GM12875 (cell line): Measurements from ENCODE around the gene CCDC178.

ENCODE experiments used
- H3K4me3 ChIP-seq: one replicate; pipeline ENCODE4 v1.5.1; 2011; ENCODE audit warnings: low read depth, low read length, control low read depth
- TF ChIP-seq, protein P1 (sequence below): IDR thresholded peaks from 2 replicates; pipeline ENCODE4 v1.5.1; 2011; ENCODE audit warnings: low read depth, mild to moderate bottlenecking, control low read depth, inconsistent platforms, low read length, moderate library complexity, borderline replicate concordance; ENCODE audit not compliant: insufficient read depth

Gene CCDC178

GRCh38 chr18:33123862-33124518 is 316.5 kb downstream of the CCDC178 start:
- TF ChIP-seq, protein P1, sequence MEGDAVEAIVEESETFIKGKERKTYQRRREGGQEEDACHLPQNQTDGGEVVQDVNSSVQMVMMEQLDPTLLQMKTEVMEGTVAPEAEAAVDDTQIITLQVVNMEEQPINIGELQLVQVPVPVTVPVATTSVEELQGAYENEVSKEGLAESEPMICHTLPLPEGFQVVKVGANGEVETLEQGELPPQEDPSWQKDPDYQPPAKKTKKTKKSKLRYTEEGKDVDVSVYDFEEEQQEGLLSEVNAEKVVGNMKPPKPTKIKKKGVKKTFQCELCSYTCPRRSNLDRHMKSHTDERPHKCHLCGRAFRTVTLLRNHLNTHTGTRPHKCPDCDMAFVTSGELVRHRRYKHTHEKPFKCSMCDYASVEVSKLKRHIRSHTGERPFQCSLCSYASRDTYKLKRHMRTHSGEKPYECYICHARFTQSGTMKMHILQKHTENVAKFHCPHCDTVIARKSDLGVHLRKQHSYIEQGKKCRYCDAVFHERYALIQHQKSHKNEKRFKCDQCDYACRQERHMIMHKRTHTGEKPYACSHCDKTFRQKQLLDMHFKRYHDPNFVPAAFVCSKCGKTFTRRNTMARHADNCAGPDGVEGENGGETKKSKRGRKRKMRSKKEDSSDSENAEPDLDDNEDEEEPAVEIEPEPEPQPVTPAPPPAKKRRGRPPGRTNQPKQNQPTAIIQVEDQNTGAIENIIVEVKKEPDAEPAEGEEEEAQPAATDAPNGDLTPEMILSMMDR, result no peak
- H3K4me3 ChIP-seq, result no peak overlapping the region

- TF ChIP-seq, protein P1, result no peak
- no peak overlapping the region for H3K4me3 ChIP-seq
These were observed 324.1 kb downstream of the CCDC178 start for GRCh38 chr18:33116376-33116775.

GRCh38 chr18:33115917-33116316 is 324.6 kb downstream of the CCDC178 start:
- no peak overlapping the region for H3K4me3 ChIP-seq
- TF ChIP-seq, protein P1, result no peak

DNA sequence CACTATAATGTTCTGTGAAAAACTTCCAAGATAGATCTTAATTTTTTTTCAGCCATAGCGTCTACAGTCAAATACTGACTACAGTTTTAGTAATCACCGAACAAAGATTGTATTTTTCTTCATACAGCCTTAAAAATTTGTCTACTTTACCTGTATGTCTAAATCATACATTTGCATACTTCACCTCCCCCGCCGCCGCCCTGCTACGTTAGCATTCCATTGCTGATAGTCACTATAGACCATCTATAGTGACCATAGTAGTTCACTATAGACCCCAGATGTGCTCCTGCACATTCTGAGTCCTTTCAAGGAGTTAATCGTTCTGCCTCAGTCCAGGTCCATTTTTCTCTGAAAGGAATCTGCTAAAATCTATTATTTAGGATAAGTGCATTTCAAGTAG is 325.0 kb downstream of the CCDC178 start:
- H3K4me3 ChIP-seq, result no peak overlapping the region
- TF ChIP-seq, protein P1, result no peak

GRCh38 chr18:33114749-33115148 is 325.8 kb downstream of the CCDC178 start:
- TF ChIP-seq, protein P1, result no peak
- no peak overlapping the region for H3K4me3 ChIP-seq

DNA sequence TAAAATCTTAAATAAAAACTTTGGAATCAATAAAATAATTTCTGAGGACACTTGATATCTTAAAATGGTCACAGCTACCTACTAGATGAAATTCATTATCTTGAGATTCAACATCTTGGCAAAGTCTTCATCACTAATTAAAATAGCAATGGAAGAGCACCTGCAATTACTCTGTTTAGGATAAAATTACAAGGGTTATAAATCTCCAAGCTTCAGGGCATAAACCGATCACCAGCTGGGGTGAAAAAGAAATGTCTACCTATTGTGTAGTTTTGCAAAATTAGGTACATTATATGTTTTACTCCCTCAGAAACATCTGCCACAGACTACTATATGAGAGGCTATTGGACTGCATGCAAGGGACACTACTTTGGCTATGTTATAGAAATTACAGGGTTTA is 327.1 kb downstream of the CCDC178 start:
- TF ChIP-seq, protein P1, result no peak
- no peak overlapping the region for H3K4me3 ChIP-seq

GRCh38 chr18:33107511-33107910 is 333.0 kb downstream of the CCDC178 start:
- no peak overlapping the region for H3K4me3 ChIP-seq
- TF ChIP-seq, protein P1, result no peak
